ENCODE measurements around the gene CLIC5.
"Not testable (repeated sequence)": the region's sequence is repeated elsewhere in the genome, so short reads cannot be mapped to it uniquely, and the experiment has no call there.

CLIC5 gene

GRCh38 chr6:45959534-45960145 is 56.0 kb downstream of the CLIC5 start:
- peak; percentile 90 for DNase-seq

DNA sequence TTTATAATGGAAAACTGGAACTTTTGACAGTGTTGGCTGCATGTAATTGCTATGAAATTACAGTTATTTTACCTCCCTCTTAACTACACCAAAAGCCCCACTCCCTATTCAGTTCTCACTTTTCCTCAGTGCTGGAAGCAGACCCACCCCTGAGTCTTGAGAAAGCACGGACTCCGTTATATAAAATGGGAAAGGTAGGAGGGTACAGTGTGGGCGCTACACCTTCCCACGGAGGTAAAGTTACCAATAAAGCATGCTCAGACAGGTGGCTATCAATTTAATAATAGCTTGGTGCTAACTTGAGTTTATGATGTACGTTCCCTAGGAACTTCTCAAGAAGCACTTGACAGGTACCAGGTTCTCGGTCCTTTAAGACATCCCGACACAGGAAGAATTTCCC is 59.0 kb downstream of the CLIC5 start:
- no peak for DNase-seq

GRCh38 chr6:45956176-45956575 is 59.5 kb downstream of the CLIC5 start:
- DNase-seq = no peak

- DNase-seq = no peak
Measured at GRCh38 chr6:45955597-45955996, 60.1 kb downstream of the CLIC5 start.

GRCh38 chr6:45952546-45952945 is 63.1 kb downstream of the CLIC5 start:
- no peak for DNase-seq

GRCh38 chr6:45952168-45952529 is 63.5 kb downstream of the CLIC5 start:
- DNase-seq = no peak

GRCh38 chr6:45951321-45952167 is 64.1 kb downstream of the CLIC5 start:
- DNase-seq = no peak

DNA sequence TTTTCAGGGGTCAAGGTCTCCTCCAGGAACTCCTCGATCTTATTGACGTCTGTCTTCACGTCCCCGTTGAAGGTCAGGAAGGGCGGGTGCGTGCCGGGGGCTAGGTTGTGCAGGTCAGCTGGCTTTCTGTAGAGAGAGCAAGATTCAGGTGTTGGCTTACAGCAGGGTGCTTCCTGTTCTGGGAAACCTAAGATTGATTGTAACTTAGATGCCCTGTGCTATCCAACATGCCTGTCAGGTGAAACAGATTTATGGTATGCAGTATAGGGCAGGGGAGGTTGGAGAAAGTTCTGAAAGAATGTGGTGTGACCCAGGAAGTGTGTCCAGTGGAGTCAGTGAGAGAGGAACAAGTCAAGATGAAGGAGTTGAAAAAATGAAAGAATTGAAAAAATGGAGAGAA is 66.4 kb downstream of the CLIC5 start:
- DNase-seq = no peak

DNA sequence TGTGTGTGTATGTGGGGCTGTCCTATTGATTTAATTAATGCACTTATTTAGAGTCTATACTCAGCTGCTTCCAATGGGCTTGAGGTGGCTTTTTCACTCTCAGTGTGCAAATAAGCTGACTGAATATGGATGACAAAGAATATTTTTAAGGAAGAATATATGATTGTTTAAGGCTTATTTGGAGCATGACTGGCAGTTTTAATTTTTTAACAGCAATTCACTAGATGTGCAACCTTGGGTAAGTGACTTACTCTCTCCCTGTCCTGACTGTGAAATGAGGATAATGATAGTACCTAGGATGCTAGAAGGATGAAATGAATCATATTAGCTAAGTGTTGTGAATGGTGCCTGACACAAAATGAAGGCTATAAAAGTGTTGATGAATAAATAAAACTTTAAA is 67.9 kb downstream of the CLIC5 start:
- no peak for DNase-seq

DNA sequence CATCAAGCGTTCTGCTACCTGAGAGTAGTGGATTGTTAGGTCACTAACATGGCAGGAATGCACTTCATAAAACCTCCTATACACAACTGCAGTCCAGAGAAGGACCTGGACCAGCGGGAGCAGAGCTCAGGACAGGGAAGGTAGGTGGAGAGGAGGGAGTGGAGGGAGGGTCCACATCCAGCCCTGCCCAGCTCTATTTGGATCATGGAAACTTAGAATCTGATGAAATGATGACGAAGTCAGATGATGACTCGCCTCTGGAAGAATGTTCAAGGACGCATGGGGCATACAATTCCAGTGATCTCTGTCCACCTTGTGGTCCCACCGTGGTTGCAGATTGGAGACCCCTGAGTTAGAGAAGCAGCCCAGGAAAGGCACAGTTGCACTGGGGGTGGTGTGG is 68.8 kb downstream of the CLIC5 start:
- no peak for DNase-seq

GRCh38 chr6:45946352-45946751 is 69.3 kb downstream of the CLIC5 start:
- no peak for DNase-seq

DNA sequence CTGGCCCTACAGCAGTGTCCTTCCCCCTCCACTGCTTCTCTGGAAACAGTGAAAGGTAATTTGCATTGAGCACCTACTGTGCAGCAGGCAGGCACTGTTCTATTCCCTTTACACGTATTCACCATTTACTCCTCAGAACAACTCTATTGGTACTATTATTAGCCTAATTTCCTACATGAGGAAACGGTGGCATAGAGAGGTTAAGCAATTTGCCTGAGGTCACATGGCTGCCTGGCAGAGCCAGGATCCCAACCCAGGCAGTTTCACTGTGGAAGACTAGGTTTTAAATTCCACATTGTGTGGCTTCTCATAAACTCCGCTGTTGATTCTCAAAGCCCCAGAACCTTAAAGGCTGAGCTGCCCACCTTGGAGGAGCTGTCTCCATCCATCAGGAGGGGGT is 72.7 kb downstream of the CLIC5 start:
- no peak for DNase-seq

DNA sequence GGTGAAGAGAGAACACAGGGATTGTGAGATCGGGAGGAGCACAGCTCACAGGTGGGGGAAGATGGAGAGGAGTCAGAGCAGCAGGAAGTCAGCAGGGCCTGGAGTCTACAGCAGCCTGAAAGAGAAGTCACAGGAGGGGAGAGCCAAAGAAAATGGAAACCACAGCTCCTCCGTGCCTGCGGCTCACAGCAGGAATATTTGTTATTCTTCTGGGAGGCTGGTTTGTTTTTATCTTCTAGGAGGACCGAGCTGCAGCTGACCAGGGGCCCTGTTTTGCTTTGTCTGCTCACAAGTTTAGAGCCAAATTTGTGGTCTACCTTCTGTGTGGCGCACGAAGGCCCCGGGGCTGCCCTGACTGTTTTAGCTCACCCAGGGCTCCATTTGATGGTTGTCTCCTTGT is 81.8 kb downstream of the CLIC5 start:
- DNase-seq = no peak

DNA sequence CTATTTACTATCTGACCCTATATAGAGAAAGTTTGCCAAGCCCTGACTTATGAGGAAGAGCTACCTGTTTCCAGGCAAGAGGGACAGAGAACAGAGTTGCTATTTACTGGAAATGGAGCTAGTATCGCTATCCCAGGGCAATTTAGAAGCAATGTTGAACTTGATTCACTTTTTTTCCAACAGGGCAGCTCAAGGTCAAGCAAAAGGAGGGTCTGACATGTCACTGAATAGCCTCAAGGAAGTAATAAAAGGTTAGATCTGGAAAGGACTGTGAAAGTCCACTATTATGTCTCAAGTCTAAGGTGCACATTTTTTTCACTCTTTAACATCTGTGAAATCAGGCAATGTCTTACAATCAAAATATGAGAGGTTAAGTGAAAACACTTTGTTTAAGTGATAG is 84.4 kb downstream of the CLIC5 start:
- DNase-seq = no peak

DNA sequence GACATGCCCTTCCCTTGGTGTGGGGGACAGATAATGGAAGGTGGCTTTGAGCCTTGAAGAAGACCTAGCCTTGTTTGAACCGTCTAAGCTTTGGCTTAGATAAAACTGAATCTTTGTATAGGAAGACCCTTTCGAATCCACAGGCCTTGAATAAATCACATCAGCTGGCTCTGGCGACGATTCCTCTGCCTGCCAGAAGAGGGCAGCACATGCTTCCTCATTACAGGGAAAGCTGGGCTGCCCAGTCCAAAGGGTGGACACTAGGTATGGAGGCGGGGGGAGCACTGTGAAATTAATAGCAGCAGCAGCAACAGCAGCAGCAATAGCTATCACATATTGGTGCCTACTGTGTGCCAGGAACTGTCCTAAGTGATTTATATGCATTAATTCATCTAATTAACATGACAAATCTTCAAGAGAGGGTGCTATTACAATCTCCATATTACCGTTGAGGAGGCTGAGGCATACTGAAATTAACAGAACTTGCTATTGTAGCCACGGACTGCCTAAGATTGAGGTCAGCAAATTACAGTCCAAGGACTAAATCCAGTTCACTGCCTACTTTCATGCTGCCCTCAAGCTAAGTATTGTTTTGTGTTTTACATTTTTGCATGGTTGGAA is 85.1 kb downstream of the CLIC5 start:
- peak; percentile 9 for DNase-seq

GRCh38 chr6:45929421-45930361 is 86.0 kb downstream of the CLIC5 start:
- DNase-seq = no peak

DNA sequence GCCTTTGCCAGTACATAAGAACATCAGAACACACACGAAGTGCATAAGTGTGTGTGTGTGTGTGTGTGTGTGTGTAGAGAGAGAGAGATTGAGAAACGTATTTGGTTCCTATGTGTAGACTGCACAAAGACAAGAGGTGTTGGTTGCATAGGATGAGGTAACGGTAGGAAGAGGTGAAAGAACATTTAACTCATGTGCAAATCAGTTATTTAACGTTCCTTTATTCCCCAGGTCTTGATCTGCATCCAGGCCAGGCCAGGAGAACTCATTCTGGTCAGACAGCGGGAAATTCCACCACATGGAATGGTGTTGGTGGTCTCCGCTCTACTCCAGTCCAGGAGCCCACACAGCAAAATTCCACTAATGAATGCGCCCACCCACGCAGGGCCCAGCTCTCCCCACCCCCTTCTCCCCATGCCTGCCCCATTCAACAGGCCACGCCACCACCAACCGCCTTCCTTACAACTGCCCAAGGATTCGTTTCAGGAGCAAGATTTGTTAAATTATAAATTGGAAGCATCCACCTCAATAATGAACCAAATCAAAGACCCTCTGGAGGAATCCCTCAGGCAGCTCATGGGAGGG is 86.8 kb downstream of the CLIC5 start:
- DNase-seq = no peak

- DNase-seq = no peak
Measured at GRCh38 chr6:45927421-45928320, 88.0 kb downstream of the CLIC5 start.

GRCh38 chr6:45926423-45926822 is 89.2 kb downstream of the CLIC5 start:
- not testable (repeated sequence) for DNase-seq

GRCh38 chr6:45924763-45925342 is 90.8 kb downstream of the CLIC5 start:
- no peak for DNase-seq

- DNase-seq = no peak
Measured at GRCh38 chr6:45923831-45924391, 91.7 kb downstream of the CLIC5 start.

Measured in DMS153 (cell line).